ENCODE measurements around the gene DDX19B.

DDX19B gene

DNA sequence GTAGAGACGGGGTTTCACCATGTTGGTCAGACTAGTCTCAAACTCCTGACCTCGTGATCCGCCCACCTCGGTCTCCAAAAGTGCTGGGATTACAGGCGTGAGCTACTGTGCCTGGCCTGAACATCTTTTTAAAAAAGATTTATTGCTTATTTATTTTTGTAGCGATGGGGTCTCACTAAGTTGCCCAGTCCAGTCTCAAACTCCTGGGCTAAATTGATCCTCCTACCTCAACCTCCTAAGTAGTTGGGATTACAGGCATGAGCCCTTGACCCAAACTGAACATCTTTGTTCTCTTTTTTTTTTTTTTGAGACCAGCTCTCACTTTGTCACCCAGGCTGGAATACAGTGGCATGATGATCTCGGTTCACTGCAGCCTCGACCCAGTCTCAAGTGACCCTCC lies 75.2 kb downstream of the DDX19B start:
- Histone ChIP-seq H2AFZ (ENCODE audit: low read length) (no peak overlapping the region), H2BK120ac (ENCODE audit: low read depth, low read length) (no peak overlapping the region), H3K4ac (ENCODE audit: low read length) (no peak overlapping the region), H4K8ac (ENCODE audit: low read depth, low read length) (no peak overlapping the region), H2BK5ac (ENCODE audit: low read length) (no peak overlapping the region), H3K4me2 (ENCODE audit: insufficient read depth, low read length, poor library complexity, severe bottlenecking) (no peak overlapping the region), H4K91ac (ENCODE audit: low read depth, low read length, poor library complexity) (no peak overlapping the region), H3K9me3 (replicated peaks in 1 of 2; ENCODE audit: control insufficient read depth in 2 of 2, insufficient read depth in 1 of 2, low read depth in 1 of 2, low read length in 2 of 2) (no peaks in the 10 kb centered on the region), H3K14ac (ENCODE audit: low read length) (no peak overlapping the region), H2BK15ac (ENCODE audit: low read length) (no peak overlapping the region), H3K36me3 (replicated peaks in 1 of 2; ENCODE audit: control insufficient read depth in 2 of 2, insufficient read depth in 2 of 2, low read length in 2 of 2) (peaks cover 28 to 88% of the 10 kb centered on the region in 2 donors), H3K9ac (ENCODE audit: low read depth, low read length, poor library complexity) (no peak overlapping the region), H3K4me1 (ENCODE audit: control insufficient read depth in 2 of 2, insufficient read depth in 1 of 2, low read depth in 1 of 2, low read length in 2 of 2) (peaks cover 0 to under 1% of the 10 kb centered on the region in 2 donors), H2BK12ac (ENCODE audit: low read length) (no peak overlapping the region), H3K4me3 (ENCODE audit: low read length in 2 of 2) (no peak overlapping the region), H3K18ac (ENCODE audit: low read length) (no peak overlapping the region), H3K27ac (replicated peaks; ENCODE audit: low read length) (no peak overlapping the region), H2AK5ac (ENCODE audit: low read depth, low read length) (no peak overlapping the region), H3K27me3 (ENCODE audit: control insufficient read depth in 3 of 3, insufficient read depth in 3 of 3, low read depth in 1 of 3, low read length in 3 of 3) (no peaks in the 10 kb centered on the region), H3K23ac (ENCODE audit: low read depth, low read length, poor library complexity) (no peak overlapping the region), H3K79me1 (ENCODE audit: low read depth, low read length) (no peaks in the 10 kb centered on the region)
- DNase-seq (ENCODE audit: low spot score): no peak
- WGBS, 2 donors (ENCODE audit: extremely low coverage in 2 of 2, insufficient read length in 2 of 2, insufficient replicate concordance in 1 of 2): no CpG with 5 or more reads among the region's 8 CpGs

DNA sequence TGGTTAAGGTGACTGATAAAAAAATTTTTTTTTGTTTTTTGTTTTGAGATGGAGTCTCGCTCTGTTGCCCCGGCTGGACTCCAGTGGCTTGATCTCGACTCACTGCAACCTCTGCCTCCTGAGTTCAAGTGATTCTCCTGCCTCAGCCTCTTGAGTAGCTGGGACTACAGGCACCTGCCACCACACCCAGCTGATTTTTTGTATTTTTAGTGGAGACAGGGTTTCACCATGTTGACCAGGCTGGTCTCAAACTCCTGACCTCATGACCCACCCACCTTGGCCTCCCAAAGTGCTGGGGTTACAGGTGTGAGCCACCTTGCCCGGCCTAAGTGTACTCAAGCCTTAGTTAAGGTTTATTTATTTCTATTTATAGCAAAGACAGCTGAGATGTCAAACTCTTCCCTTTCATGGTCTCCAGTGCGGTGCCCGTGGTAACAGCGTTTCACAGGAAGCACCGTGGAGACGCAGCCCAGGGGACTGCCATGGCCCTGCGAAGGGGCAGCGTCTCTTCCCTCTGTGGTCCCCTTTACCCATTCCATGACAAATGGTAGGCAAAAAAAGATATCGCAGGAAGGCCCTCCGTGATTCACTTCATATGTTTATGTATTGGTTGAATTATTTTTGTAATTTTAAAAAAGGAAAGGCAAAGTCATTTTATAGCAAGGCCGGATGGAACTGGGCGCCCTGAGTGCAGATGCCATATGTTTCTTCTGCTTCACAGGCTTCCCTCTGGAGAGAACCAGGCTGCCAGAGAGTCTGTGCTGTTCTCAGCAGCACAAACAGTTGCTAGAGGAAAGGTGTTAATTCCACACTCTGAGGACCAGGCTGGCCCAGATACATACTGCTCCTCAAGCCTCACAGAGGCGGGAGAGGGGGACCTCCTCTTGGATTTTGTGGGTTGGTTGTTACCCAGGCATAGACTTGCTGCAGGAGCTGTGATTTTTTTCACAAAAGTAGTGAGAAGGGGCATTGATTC lies 76.9 kb downstream of the DDX19B start:
- no peak overlapping the region for H3K4ac ChIP-seq (ENCODE audit: low read length)
- no peak overlapping the region for H3K14ac ChIP-seq (ENCODE audit: low read length)
- no peaks in the 10 kb centered on the region for H3K9me3 ChIP-seq (replicated peaks in 1 of 2; ENCODE audit: control insufficient read depth in 2 of 2, insufficient read depth in 1 of 2, low read depth in 1 of 2, low read length in 2 of 2)
- no peak overlapping the region for H2BK12ac ChIP-seq (ENCODE audit: low read length)
- no peak overlapping the region for H3K9ac ChIP-seq (ENCODE audit: low read depth, low read length, poor library complexity)
- no peak overlapping the region for H3K4me3 ChIP-seq (ENCODE audit: low read length in 2 of 2)
- H3K79me1 ChIP-seq (ENCODE audit: low read depth, low read length): no peaks in the 10 kb centered on the region
- peak overlapping the region; percentile 78 for H3K23ac ChIP-seq (ENCODE audit: low read depth, low read length, poor library complexity)
- H3K27me3 ChIP-seq (ENCODE audit: control insufficient read depth in 3 of 3, insufficient read depth in 3 of 3, low read depth in 1 of 3, low read length in 3 of 3): no peaks in the 10 kb centered on the region
- no peak overlapping the region for H4K91ac ChIP-seq (ENCODE audit: low read depth, low read length, poor library complexity)
- H3K18ac ChIP-seq (ENCODE audit: low read length): no peak overlapping the region
- H2BK15ac ChIP-seq (ENCODE audit: low read length): no peak overlapping the region
- DNase-seq (ENCODE audit: low spot score): no peak
- H4K8ac ChIP-seq (ENCODE audit: low read depth, low read length): no peak overlapping the region
- H2AFZ ChIP-seq (ENCODE audit: low read length): no peak overlapping the region
- H3K4me1 ChIP-seq (ENCODE audit: control insufficient read depth in 2 of 2, insufficient read depth in 1 of 2, low read depth in 1 of 2, low read length in 2 of 2): peaks cover 1 to 8% of the 10 kb centered on the region in 2 donors
- no peak overlapping the region for H2BK5ac ChIP-seq (ENCODE audit: low read length)
- H2BK120ac ChIP-seq (ENCODE audit: low read depth, low read length): no peak overlapping the region
- H3K36me3 ChIP-seq (replicated peaks in 1 of 2; ENCODE audit: control insufficient read depth in 2 of 2, insufficient read depth in 2 of 2, low read length in 2 of 2): peaks cover 21 to 75% of the 10 kb centered on the region in 2 donors
- H2AK5ac ChIP-seq (ENCODE audit: low read depth, low read length): no peak overlapping the region
- no peak overlapping the region for H3K4me2 ChIP-seq (ENCODE audit: insufficient read depth, low read length, poor library complexity, severe bottlenecking)
- WGBS, 2 donors (ENCODE audit: extremely low coverage in 2 of 2, insufficient read length in 2 of 2, insufficient replicate concordance in 1 of 2): no CpG with 5 or more reads among the region's 16 CpGs
- peak overlapping the region; percentile 28 for H3K27ac ChIP-seq (replicated peaks; ENCODE audit: low read length)

DNA sequence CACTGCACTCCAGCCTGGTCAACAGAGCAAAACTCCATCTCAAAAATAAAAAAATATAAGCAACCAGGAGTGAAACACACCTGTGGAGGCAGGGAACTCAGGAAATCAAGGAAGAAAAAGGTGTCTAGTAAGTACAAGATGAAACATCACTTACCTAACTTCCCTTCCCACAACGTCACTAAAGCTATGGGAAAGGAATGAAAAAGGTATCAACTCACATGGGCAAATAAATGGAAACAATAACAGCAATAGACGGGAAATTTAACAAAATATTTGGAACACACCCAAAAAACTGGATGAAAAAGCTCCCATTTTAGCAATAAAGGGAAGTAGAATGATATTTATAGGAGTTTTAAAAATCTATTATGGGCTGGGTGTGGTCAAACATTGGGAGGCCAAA lies 78.8 kb downstream of the DDX19B start:
- Histone ChIP-seq H3K4me1 (ENCODE audit: control insufficient read depth in 2 of 2, insufficient read depth in 1 of 2, low read depth in 1 of 2, low read length in 2 of 2) (peaks cover 1 to 13% of the 10 kb centered on the region in 2 donors), H3K18ac (ENCODE audit: low read length) (no peak overlapping the region), H3K9me3 (replicated peaks in 1 of 2; ENCODE audit: control insufficient read depth in 2 of 2, insufficient read depth in 1 of 2, low read depth in 1 of 2, low read length in 2 of 2) (no peaks in the 10 kb centered on the region), H3K14ac (ENCODE audit: low read length) (no peak overlapping the region), H4K91ac (ENCODE audit: low read depth, low read length, poor library complexity) (no peak overlapping the region), H3K79me1 (ENCODE audit: low read depth, low read length) (no peaks in the 10 kb centered on the region), H3K9ac (ENCODE audit: low read depth, low read length, poor library complexity) (no peak overlapping the region), H2AFZ (ENCODE audit: low read length) (no peak overlapping the region), H3K4me2 (ENCODE audit: insufficient read depth, low read length, poor library complexity, severe bottlenecking) (no peak overlapping the region), H3K4ac (ENCODE audit: low read length) (no peak overlapping the region), H3K27me3 (ENCODE audit: control insufficient read depth in 3 of 3, insufficient read depth in 3 of 3, low read depth in 1 of 3, low read length in 3 of 3) (no peaks in the 10 kb centered on the region), H3K4me3 (ENCODE audit: low read length in 2 of 2) (no peak overlapping the region), H2BK15ac (ENCODE audit: low read length) (no peak overlapping the region), H2BK12ac (ENCODE audit: low read length) (no peak overlapping the region), H3K23ac (ENCODE audit: low read depth, low read length, poor library complexity) (no peak overlapping the region), H3K27ac (replicated peaks; ENCODE audit: low read length) (no peak overlapping the region), H2AK5ac (ENCODE audit: low read depth, low read length) (no peak overlapping the region), H3K36me3 (replicated peaks in 1 of 2; ENCODE audit: control insufficient read depth in 2 of 2, insufficient read depth in 2 of 2, low read length in 2 of 2) (peaks cover 11 to 67% of the 10 kb centered on the region in 2 donors), H2BK120ac (ENCODE audit: low read depth, low read length) (no peak overlapping the region), H4K8ac (ENCODE audit: low read depth, low read length) (no peak overlapping the region), H2BK5ac (ENCODE audit: low read length) (no peak overlapping the region)
- no CpG with 5 or more reads among the region's 2 CpGs for WGBS, 2 donors (ENCODE audit: extremely low coverage in 2 of 2, insufficient read length in 2 of 2, insufficient replicate concordance in 1 of 2)
- no peak for DNase-seq (ENCODE audit: low spot score)

DNA sequence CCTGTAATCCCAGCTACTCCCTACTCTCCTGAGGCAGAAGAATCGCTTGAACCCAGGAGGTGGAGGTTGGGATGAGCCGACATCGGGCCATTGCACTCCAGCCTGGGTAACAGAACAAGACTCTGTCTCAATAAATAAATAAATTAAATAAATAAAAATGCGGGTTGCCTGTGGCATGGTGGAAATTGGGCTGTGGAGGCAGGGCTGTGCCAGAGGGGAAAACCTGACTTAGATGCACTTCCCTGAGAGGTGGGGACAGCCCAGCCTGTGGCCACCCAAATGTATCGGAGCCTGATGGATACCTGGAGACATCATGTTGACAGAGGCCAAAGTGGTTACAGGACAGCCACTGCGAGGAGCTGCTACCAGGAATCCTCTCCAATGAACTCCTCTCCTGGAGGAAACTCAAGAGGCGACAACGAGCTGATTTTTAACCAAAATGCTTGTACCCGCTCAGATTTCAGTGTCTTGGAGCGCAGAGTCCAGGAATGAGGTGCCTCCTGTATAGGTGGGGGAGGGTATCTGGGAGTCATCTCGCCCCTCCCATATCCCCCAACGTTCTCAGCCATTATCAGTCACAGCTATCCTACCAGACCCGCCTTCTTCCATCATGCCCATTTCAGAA lies 80.0 kb downstream of the DDX19B start:
- H2BK120ac ChIP-seq (ENCODE audit: low read depth, low read length): no peak overlapping the region
- no CpG with 5 or more reads among the region's 13 CpGs for WGBS, 2 donors (ENCODE audit: extremely low coverage in 2 of 2, insufficient read length in 2 of 2, insufficient replicate concordance in 1 of 2)
- peaks cover 14 to 66% of the 10 kb centered on the region in 2 donors for H3K36me3 ChIP-seq (replicated peaks in 1 of 2; ENCODE audit: control insufficient read depth in 2 of 2, insufficient read depth in 2 of 2, low read length in 2 of 2)
- no peak overlapping the region for H3K14ac ChIP-seq (ENCODE audit: low read length)
- no peaks in the 10 kb centered on the region for H3K79me1 ChIP-seq (ENCODE audit: low read depth, low read length)
- no peak overlapping the region for H2BK15ac ChIP-seq (ENCODE audit: low read length)
- H3K4me1 ChIP-seq (ENCODE audit: control insufficient read depth in 2 of 2, insufficient read depth in 1 of 2, low read depth in 1 of 2, low read length in 2 of 2): peaks cover 1 to 13% of the 10 kb centered on the region in 2 donors
- no peak overlapping the region for H4K91ac ChIP-seq (ENCODE audit: low read depth, low read length, poor library complexity)
- no peak overlapping the region for H2AFZ ChIP-seq (ENCODE audit: low read length)
- no peaks in the 10 kb centered on the region for H3K9me3 ChIP-seq (replicated peaks in 1 of 2; ENCODE audit: control insufficient read depth in 2 of 2, insufficient read depth in 1 of 2, low read depth in 1 of 2, low read length in 2 of 2)
- no peak overlapping the region for H2BK5ac ChIP-seq (ENCODE audit: low read length)
- H4K8ac ChIP-seq (ENCODE audit: low read depth, low read length): no peak overlapping the region
- H3K27me3 ChIP-seq (ENCODE audit: control insufficient read depth in 3 of 3, insufficient read depth in 3 of 3, low read depth in 1 of 3, low read length in 3 of 3): no peaks in the 10 kb centered on the region
- no peak overlapping the region for H3K4me3 ChIP-seq (ENCODE audit: low read length in 2 of 2)
- no peak overlapping the region for H3K23ac ChIP-seq (ENCODE audit: low read depth, low read length, poor library complexity)
- H3K18ac ChIP-seq (ENCODE audit: low read length): no peak overlapping the region
- no peak overlapping the region for H3K9ac ChIP-seq (ENCODE audit: low read depth, low read length, poor library complexity)
- no peak overlapping the region for H3K4me2 ChIP-seq (ENCODE audit: insufficient read depth, low read length, poor library complexity, severe bottlenecking)
- no peak overlapping the region for H2AK5ac ChIP-seq (ENCODE audit: low read depth, low read length)
- no peak overlapping the region for H3K27ac ChIP-seq (replicated peaks; ENCODE audit: low read length)
- H3K4ac ChIP-seq (ENCODE audit: low read length): no peak overlapping the region
- H2BK12ac ChIP-seq (ENCODE audit: low read length): no peak overlapping the region
- no peak for DNase-seq (ENCODE audit: low spot score)

Data from neuronal stem cell (in vitro differentiated cells).